Esophagus muscularis mucosa (tissue), 4 donors: Measurements from ENCODE around the gene MGAM2. TPM values are rescaled to one million over a fixed set of nuclear protein-coding genes. Genes with fewer than 3 reads are reported as not detected.

ENCODE experiments used
- DNase-seq: peaks from one replicate; pipeline ENCODE4 v3.0.0-alpha.2; 2017; ENCODE audit errors: extremely low spot score
- H3K27ac ChIP-seq, 4 donors: fragments of 200-600 bp; sonication (generic); replicated peaks in 1 of 4; 1 replicate in 3 of 4; 2 replicates in 1 of 4; pipeline ENCODE4 v1.5.1; 2016 to 2019; ENCODE audit warnings: mild to moderate bottlenecking in 1 of 4
- H3K27me3 ChIP-seq, 4 donors: fragments of 200-600 bp; sonication (generic); one replicate each; pipeline versions ENCODE4 v1.5.1 to v1.6.0; 2016 to 2019
- H3K36me3 ChIP-seq, 4 donors: fragments of 200-600 bp; sonication (generic); one replicate each; pipeline ENCODE4 v1.5.1; 2016 to 2019
- H3K4me1 ChIP-seq, 4 donors: fragments of 200-600 bp; sonication (generic); one replicate each; pipeline ENCODE4 v1.5.1; 2016 to 2019
- H3K4me3 ChIP-seq, 4 donors: fragments of 200-600 bp; sonication (generic); 1 replicate in 2 of 4; 2 replicates in 2 of 4; pipeline ENCODE4 v1.5.1; 2016 to 2019; ENCODE audit warnings: mild to moderate bottlenecking in 4 of 4, moderate library complexity in 1 of 4
- H3K9me3 ChIP-seq, 4 donors: fragments of 200-600 bp; sonication (generic); 1 replicate in 3 of 4; 2 replicates in 1 of 4; pipeline ENCODE4 v1.5.1; 2016 to 2019
- CTCF ChIP-seq, 3 experiments: fragments of 200-600 bp in 2 of 3; fragments of 450-650 bp in 1 of 3; sonication (generic) in 2 of 3; IDR thresholded peaks; one replicate each; pipeline ENCODE4 v1.5.1; 2017 to 2019; ENCODE audit warnings: antibody characterized with exemption in 3 of 3, mild to moderate bottlenecking in 2 of 3, moderate library complexity in 1 of 3
- EP300 ChIP-seq: sonication (generic); formaldehyde crosslinking; IDR thresholded peaks from one replicate; pipeline ENCODE4 v1.6.1; 2017; ENCODE audit warnings: antibody characterized with exemption
- POLR2A ChIP-seq: fragments of 450-650 bp; IDR thresholded peaks from one replicate; pipeline ENCODE4 v1.6.1; 2017; ENCODE audit warnings: antibody characterized with exemption, moderate library complexity, mild to moderate bottlenecking, low read depth
- POLR2AphosphoS5 ChIP-seq, 2 donors: sonication (generic); formaldehyde crosslinking; IDR thresholded peaks; one replicate each; pipeline ENCODE4 v1.6.1; 2017; ENCODE audit warnings: antibody characterized with exemption in 2 of 2
- WGBS: methylation state at CpG from one replicate; pipeline ENCODE4 v1.1.5; 2018; 5-methylcytosine and 5-hydroxymethylcytosine counted together
- intact Hi-C: fragments of 100-400 bp; cut with DNase I; formaldehyde crosslinking; loops from one replicate; pipeline ENCODE4 v1.15.1; 2023
- total RNA-seq, 4 donors: library from RNA; depleted of rRNA; stranded (reverse); fragments of >200 nt; gene quantifications; one replicate each; pipeline versions ENCODE4 v1.1.0 to v1.2.1, GENCODE V29; 2016

MGAM2 gene
- total RNA-seq, 4 donors from 2014 or later: under 0.01 to 0.11 TPM; not detected in 2

GRCh38 chr7:142176901-142177300, 65.4 kb downstream of the MGAM2 start:
- DNase-seq: no peak
- Histone ChIP-seq H3K36me3 (no peaks in the 10 kb centered on the region), H3K9me3 (peaks cover 0 to 4% (median 0%) of the 10 kb centered on the region in 4 donors), H3K4me3 (no peak overlapping the region), H3K4me1 (no peaks in the 10 kb centered on the region), H3K27ac (no peak overlapping the region), H3K27me3 (no peaks in the 10 kb centered on the region)
- intact Hi-C loops: no loop called here
- WGBS: 50% methylated on average over 1 of the region's 1 CpG
- no peak for TF ChIP-seq POLR2A
- no peak for TF ChIP-seq POLR2AphosphoS5 (IDR thresholded peaks at IDR 0.05)
- no peak for TF ChIP-seq EP300
- TF ChIP-seq CTCF (IDR thresholded peaks at IDR 0.05): no peak

- no peaks in the 10 kb centered on the region for H3K27me3 ChIP-seq
- intact Hi-C loops: no loop called here
- DNase-seq: no peak
- H3K4me1 ChIP-seq: no peaks in the 10 kb centered on the region
- no peak overlapping the region for H3K27ac ChIP-seq
- TF ChIP-seq POLR2A: no peak
- H3K4me3 ChIP-seq: no peak overlapping the region
- H3K36me3 ChIP-seq: no peaks in the 10 kb centered on the region
- H3K9me3 ChIP-seq: peaks cover 0 to 4% (median 0%) of the 10 kb centered on the region in 4 donors
These were observed 66.4 kb downstream of the MGAM2 start for GRCh38 chr7:142177869-142178268.

GRCh38 chr7:142180426-142180825, 68.9 kb downstream of the MGAM2 start:
- Histone ChIP-seq H3K27me3 (no peaks in the 10 kb centered on the region), H3K9me3 (no peaks in the 10 kb centered on the region), H3K27ac (no peak overlapping the region), H3K4me3 (no peak overlapping the region), H3K36me3 (no peaks in the 10 kb centered on the region), H3K4me1 (no peaks in the 10 kb centered on the region)
- DNase-seq: no peak
- intact Hi-C loops: no loop called here
- 83% methylated on average over 1 of the region's 1 CpG for WGBS
- TF ChIP-seq POLR2AphosphoS5 (IDR thresholded peaks at IDR 0.05): no peak
- no peak for TF ChIP-seq POLR2A
- TF ChIP-seq CTCF (IDR thresholded peaks at IDR 0.05): no peak
- no peak for TF ChIP-seq EP300

- H3K27ac ChIP-seq: no peak overlapping the region
- no peak overlapping the region for H3K4me3 ChIP-seq
- H3K9me3 ChIP-seq: no peaks in the 10 kb centered on the region
- H3K27me3 ChIP-seq: no peaks in the 10 kb centered on the region
- no peak for DNase-seq
- no peak for TF ChIP-seq POLR2A
- no peak for TF ChIP-seq POLR2AphosphoS5 (IDR thresholded peaks at IDR 0.05)
- TF ChIP-seq EP300: no peak
- no peak for TF ChIP-seq CTCF (IDR thresholded peaks at IDR 0.05)
- intact Hi-C loops: no loop called here
- no peaks in the 10 kb centered on the region for H3K4me1 ChIP-seq
- 87% methylated on average over 1 of the region's 2 CpGs for WGBS
- no peaks in the 10 kb centered on the region for H3K36me3 ChIP-seq
These were observed 69.7 kb downstream of the MGAM2 start for GRCh38 chr7:142181211-142181610.

- Histone ChIP-seq H3K4me3 (no peak overlapping the region), H3K27ac (no peak overlapping the region), H3K4me1 (no peaks in the 10 kb centered on the region), H3K9me3 (no peaks in the 10 kb centered on the region), H3K27me3 (no peaks in the 10 kb centered on the region), H3K36me3 (no peaks in the 10 kb centered on the region)
- intact Hi-C loops: no loop called here
- WGBS: 86% methylated on average over 1 of the region's 1 CpG
- no peak for DNase-seq
- TF ChIP-seq POLR2A: no peak
These were observed 70.4 kb downstream of the MGAM2 start for GRCh38 chr7:142181966-142182365.

- H3K9me3 ChIP-seq: no peaks in the 10 kb centered on the region
- intact Hi-C loops: no loop called here
- 65% methylated on average over 3 of the region's 3 CpGs for WGBS
- no peak for DNase-seq
- H3K27me3 ChIP-seq: no peaks in the 10 kb centered on the region
- H3K36me3 ChIP-seq: no peaks in the 10 kb centered on the region
- no peak for TF ChIP-seq EP300
- TF ChIP-seq POLR2A: no peak
- no peak for TF ChIP-seq POLR2AphosphoS5 (IDR thresholded peaks at IDR 0.05)
- TF ChIP-seq CTCF (IDR thresholded peaks at IDR 0.05): no peak
- no peak overlapping the region for H3K4me3 ChIP-seq
- no peak overlapping the region for H3K27ac ChIP-seq
- H3K4me1 ChIP-seq: no peaks in the 10 kb centered on the region
These were observed 73.6 kb downstream of the MGAM2 start for GRCh38 chr7:142185069-142185468.
